Thyroid gland (tissue), 4 donors: ENCODE data around the gene UGT1A6.

ENCODE experiments used
- POLR2A ChIP-seq, 2 donors: fragments of 450-650 bp; IDR thresholded peaks; one replicate each; pipeline ENCODE4 v1.6.1; 2017; ENCODE audit warnings: antibody characterized with exemption in 2 of 2, mild to moderate bottlenecking in 2 of 2, moderate library complexity in 1 of 2
- TF ChIP-seq, protein P1 (sequence below), 6 experiments: fragments of 200-600 bp in 3 of 6; fragments of 450-650 bp in 3 of 6; sonication (generic) in 3 of 6; IDR thresholded peaks; one replicate each; pipeline ENCODE4 v1.5.1; 2016 to 2019; ENCODE audit warnings: antibody characterized with exemption in 6 of 6, mild to moderate bottlenecking in 2 of 6, inconsistent platforms in 1 of 6, moderate library complexity in 1 of 6

DNA sequence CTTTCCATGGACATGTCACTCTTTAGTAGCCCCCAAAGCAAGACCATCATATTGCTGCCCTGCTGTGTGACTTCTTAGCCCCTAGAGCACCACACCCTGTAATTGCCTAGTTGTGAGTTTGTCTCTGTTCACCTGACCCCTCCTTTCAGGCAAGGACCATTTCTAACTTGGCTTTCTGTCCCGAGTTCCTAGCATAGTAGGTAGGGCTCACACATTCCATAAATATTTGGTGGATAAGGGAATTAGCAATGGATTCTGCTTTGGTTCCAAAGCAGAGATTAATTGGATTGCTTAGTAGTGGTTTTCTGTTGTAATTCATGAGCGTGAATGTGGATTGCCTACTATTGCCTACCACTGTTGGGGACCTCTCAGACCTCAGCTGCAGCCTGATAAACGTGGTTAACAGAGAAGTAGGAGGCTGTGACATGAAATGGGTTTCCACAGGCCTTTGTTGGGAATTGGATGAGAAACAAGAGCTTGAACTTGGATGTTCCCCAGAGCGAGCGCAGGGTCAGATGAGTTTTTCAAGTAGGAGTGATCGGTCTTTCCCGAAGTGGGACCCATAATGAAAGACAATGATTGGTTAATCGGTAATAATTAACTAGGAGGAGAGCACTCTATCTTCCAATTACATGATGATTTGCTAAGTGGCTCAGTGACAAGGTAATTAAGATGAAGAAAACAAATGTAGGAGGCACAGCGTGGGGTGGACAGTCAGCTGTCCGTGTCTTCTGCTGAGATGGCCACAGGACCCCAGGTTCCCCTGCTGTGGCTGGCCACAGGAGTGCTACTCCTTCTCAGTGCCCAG, 54.0 kb downstream of the UGT1A6 start:
- TF ChIP-seq, protein P1, sequence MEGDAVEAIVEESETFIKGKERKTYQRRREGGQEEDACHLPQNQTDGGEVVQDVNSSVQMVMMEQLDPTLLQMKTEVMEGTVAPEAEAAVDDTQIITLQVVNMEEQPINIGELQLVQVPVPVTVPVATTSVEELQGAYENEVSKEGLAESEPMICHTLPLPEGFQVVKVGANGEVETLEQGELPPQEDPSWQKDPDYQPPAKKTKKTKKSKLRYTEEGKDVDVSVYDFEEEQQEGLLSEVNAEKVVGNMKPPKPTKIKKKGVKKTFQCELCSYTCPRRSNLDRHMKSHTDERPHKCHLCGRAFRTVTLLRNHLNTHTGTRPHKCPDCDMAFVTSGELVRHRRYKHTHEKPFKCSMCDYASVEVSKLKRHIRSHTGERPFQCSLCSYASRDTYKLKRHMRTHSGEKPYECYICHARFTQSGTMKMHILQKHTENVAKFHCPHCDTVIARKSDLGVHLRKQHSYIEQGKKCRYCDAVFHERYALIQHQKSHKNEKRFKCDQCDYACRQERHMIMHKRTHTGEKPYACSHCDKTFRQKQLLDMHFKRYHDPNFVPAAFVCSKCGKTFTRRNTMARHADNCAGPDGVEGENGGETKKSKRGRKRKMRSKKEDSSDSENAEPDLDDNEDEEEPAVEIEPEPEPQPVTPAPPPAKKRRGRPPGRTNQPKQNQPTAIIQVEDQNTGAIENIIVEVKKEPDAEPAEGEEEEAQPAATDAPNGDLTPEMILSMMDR (IDR thresholded peaks at IDR 0.05) = no peak
- TF ChIP-seq POLR2A (IDR thresholded peaks at IDR 0.05) = no peak
